ENCODE results near the gene ACRBP.
"Not testable (repeated sequence)": the region's sequence is repeated elsewhere in the genome, so short reads cannot be mapped to it uniquely, and the experiment has no call there.

The ACRBP gene

GRCh38 chr12:6614513-6615172, 32.6 kb downstream of the ACRBP start:
- no peak for DNase-seq (ENCODE audit: low spot score)

- peak; percentile 95 for DNase-seq (ENCODE audit: low spot score)
Observed at GRCh38 chr12:6613776-6614512, 33.3 kb downstream of the ACRBP start.

DNA sequence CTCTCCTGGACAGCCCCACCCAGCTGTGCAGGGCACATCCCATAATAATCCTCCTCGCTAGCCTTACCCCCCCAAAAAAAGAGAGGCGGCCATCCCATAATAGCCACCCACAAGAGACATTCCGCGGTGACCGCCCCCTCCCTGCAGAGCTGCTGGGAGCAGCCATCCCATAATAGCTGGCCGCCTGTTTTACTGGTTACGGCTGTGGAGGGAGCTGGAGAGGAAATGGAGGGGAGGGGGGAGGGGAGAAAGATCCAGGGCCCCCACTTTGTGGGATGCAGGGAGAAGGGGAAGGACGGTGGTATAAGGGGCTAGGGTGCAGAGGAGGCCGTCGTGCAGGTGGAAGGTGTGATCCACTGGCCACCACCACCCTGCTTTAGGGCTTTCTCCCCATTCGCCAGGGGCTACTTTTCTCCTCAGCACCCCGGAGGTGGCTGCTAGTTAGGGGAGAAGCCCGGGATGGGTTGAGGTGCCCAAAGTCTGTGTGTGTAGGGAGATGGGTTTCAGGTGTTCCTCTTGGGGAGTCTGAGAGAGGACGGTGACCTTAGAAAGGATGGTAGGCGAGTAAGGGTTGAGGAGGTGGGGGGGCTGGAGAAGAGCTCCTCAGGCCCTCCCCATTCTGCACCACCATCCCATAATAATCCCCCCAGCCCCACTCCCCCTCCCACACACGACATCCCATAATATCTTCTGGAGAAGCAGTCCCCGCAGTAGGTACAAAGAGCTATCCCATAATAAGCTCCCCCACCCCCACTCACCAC, 34.0 kb downstream of the ACRBP start:
- peak; percentile 85 for DNase-seq (ENCODE audit: low spot score)

DNA sequence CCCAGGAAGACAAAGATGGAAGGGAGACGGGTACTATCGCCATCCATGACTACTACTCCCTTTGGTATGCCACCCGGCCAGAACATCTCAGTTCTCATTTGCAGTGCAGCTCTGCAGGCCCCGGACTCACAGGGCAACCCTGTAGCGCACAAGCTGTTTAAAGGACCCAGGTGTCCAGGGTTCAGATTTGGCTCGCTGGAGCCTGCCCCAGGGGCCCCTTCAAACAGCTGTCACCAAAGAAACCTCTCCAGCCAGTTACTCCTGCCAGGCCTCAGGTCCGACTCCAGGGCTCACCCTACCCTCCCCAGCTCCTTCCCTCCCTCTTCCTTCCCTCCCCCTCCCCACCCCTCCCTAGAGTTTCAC, 34.6 kb downstream of the ACRBP start:
- DNase-seq (ENCODE audit: low spot score), result no peak

- DNase-seq (ENCODE audit: low spot score), result no peak
Observed at GRCh38 chr12:6612247-6612646, 35.0 kb downstream of the ACRBP start.

DNA sequence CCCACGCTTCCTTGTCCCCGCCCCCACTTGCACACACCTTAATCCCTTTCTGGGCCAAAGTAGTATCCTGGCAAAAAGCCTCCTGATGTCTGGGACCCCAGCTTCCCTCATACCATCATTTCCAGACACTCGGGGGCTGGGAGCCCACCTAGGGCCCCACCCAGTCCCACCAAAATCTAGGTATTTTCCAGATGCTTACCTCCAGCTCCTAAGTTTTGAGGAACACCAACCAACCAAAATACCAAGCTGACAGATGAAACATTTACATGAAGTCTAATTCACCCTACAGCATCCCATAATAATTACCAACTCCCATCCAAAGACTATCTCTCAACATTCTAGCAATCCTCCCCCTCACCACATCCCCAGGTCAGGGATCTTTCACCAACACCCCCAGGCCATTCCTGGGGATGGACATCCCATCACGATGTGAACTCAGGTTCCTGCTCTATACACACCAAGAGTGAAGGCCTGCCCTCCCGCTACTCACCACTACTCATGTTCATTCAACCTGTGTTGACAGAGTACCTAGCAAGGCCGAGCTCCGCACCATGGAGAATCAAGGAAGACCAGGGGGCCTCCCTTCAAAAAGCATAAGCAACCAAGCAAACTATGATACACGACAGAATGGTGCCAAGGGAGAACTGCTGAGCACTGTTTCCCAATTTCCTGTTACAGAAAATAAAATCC, 38.5 kb downstream of the ACRBP start:
- DNase-seq (ENCODE audit: low spot score), result no peak

- no peak for DNase-seq (ENCODE audit: low spot score)
Observed at GRCh38 chr12:6607751-6608591, 39.3 kb downstream of the ACRBP start.

DNA sequence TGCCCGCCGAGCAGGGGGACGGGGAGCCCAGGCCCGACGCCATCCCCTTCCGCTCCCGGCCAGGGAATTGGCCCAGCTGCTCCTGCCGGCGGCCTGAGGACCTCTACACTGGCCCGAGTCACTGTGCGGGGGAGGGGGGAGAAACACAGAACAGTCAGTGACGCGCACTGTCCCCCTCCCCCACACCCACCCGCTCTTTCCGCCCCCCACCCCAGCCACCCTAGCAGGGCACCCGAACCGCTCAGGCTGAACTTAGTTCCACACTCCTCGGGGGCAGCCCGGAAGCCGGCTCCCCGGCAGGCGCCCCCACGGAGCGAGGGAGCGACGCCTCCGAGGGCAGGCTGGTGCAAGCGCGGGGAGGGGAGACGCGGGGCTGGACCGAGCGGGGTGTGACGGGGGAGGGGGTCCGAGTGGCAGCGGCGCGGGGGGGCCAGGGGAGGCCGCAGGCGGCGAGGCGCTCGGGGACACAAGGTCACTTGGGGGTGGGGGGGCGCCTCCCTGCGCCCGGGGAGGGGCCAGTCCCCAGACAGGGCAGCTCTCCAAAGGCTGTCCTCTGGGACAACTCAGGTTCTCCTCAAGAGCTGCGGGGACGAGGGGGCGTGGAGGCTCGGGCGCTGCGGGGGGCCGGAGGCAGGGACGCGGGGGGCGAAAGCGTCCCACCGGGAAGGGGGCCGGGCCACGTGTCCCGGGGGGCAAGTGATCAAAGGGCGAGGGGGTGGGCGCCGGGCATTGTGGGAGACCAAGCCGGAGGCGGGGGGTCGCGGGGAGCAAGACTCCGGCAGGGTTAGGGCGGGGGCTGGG, 40.7 kb downstream of the ACRBP start:
- no peak for DNase-seq (ENCODE audit: low spot score)

- no peak for DNase-seq (ENCODE audit: low spot score)
Observed at GRCh38 chr12:6605421-6606330, 41.6 kb downstream of the ACRBP start.

DNA sequence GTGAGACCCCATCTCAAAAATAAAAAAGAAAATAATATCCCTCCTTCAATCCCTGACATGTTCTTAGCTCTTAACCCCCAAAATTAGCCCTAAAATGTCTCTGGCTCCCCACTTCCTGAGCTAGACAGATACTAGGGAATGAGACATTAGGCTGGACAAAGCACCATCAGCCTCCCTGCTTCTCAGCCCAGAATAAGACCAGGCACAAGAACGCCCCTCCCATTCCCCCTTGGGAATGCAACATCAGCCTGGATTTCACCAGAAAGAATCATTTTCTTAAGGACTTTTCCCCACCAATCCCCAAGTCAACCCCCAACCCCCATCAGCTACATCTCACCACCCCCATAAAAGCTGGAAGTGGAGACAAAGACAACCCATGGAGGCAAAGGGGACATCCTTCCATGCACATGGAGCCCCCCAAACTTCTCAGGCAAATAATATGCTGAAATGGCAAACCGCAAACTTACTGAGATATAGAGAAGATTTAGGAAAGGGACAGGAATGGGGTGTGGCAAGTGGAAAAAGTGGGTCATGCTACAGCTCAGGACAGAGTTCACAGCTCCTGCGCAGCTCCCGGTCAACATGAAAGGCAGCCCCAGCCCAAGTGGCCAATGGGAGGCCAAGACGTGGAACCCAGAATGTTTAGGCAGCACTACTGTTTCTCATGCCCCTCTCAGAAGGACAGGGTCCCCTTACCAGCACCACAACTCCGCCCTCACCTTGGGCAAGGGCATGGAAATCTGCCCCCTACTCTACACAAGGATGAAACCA, 42.8 kb downstream of the ACRBP start:
- DNase-seq (ENCODE audit: low spot score), result no peak

GRCh38 chr12:6603095-6603567, 44.1 kb downstream of the ACRBP start:
- no peak for DNase-seq (ENCODE audit: low spot score)

GRCh38 chr12:6602526-6602925, 44.7 kb downstream of the ACRBP start:
- DNase-seq (ENCODE audit: low spot score), result no peak

GRCh38 chr12:6595673-6596072, 51.6 kb downstream of the ACRBP start:
- not testable (repeated sequence) for DNase-seq (ENCODE audit: low spot score)

- no peak for DNase-seq (ENCODE audit: low spot score)
Observed at GRCh38 chr12:6592087-6592486, 55.1 kb downstream of the ACRBP start.
